ENCODE results near the gene ERC2. TPM values are rescaled to one million over a fixed set of nuclear protein-coding genes. Genes with fewer than 3 reads are reported as not detected.

The ERC2 gene
- polyA plus RNA-seq, 3 donors = not detected

GRCh38 chr3:56023546-56023945, 444.7 kb downstream of the ERC2 start:
- no peak overlapping the region for H3K9ac ChIP-seq (ENCODE audit: insufficient read depth, low read length, poor library complexity, severe bottlenecking)
- no peaks in the 10 kb centered on the region for H3K27me3 ChIP-seq (ENCODE audit: control insufficient read depth in 2 of 2, insufficient read depth in 2 of 2, low read length in 2 of 2)
- WGBS (ENCODE audit: insufficient coverage) = no CpG with 5 or more reads among the region's 2 CpGs
- H3K4me3 ChIP-seq (replicated peaks in 1 of 3; ENCODE audit: low read depth in 2 of 3, low read length in 3 of 3) = no peak overlapping the region
- no peaks in the 10 kb centered on the region for H3K36me3 ChIP-seq (replicated peaks in 1 of 2; ENCODE audit: control insufficient read depth in 1 of 2, insufficient read depth in 2 of 2, low read length in 2 of 2)
- no peaks in the 10 kb centered on the region for H3K79me2 ChIP-seq (ENCODE audit: insufficient read depth, low read length)
- Mint-ChIP-seq H3K4me1 (no peaks in the 10 kb centered on the region), H3K4me3 (no peak overlapping the region), H3K27ac (no peak overlapping the region), H3K36me3 (no peaks in the 10 kb centered on the region), H3K9me3 (peaks cover 0 to 7% (median 0%) of the 10 kb centered on the region in 7 donors), H3K27me3 (ENCODE audit: low read depth in 3 of 3) (peaks cover 0 to 2% (median 0%) of the 10 kb centered on the region in 3 donors)
- H2AFZ ChIP-seq (ENCODE audit: insufficient read depth, low read depth, low read length, poor library complexity, severe bottlenecking) = no peak overlapping the region
- H4K20me1 ChIP-seq (ENCODE audit: insufficient read depth, low read length) = no peaks in the 10 kb centered on the region
- no peak overlapping the region for H3K4me2 ChIP-seq (replicated peaks; ENCODE audit: extremely low read depth, low read length, poor library complexity, severe bottlenecking)
- no peak overlapping the region for H3K27ac ChIP-seq (ENCODE audit: low read depth in 1 of 2, low read length in 2 of 2)
- no peaks in the 10 kb centered on the region for H3K4me1 ChIP-seq (ENCODE audit: control insufficient read depth in 1 of 2, insufficient read depth in 2 of 2, low read length in 2 of 2)
- intact Hi-C loops (cut with micrococcal nuclease) = no loop called here
- peaks cover 0 to 3% of the 10 kb centered on the region in 2 donors for H3K9me3 ChIP-seq (replicated peaks in 1 of 2; ENCODE audit: control insufficient read depth in 1 of 2, insufficient read depth in 1 of 2, low read length in 2 of 2)
- no peak for TF ChIP-seq CTCF (IDR thresholded peaks at IDR 0.05)
- DNase-seq = no peak

GRCh38 chr3:56022619-56023018, 445.6 kb downstream of the ERC2 start:
- no peak overlapping the region for H3K27ac Mint-ChIP-seq
- no peaks in the 10 kb centered on the region for H3K79me2 ChIP-seq (ENCODE audit: insufficient read depth, low read length)
- no peak for TF ChIP-seq CTCF (IDR thresholded peaks at IDR 0.05)

More at GRCh38 chr3:56022619-56023018, 445.6 kb downstream of the ERC2 start:
- H3K27me3 Mint-ChIP-seq (ENCODE audit: low read depth in 3 of 3) = peaks cover 0 to 2% (median 0%) of the 10 kb centered on the region in 3 donors
- H3K4me1 Mint-ChIP-seq = no peaks in the 10 kb centered on the region
- Histone ChIP-seq H3K27me3 (ENCODE audit: control insufficient read depth in 2 of 2, insufficient read depth in 2 of 2, low read length in 2 of 2) (no peaks in the 10 kb centered on the region), H3K27ac (ENCODE audit: low read depth in 1 of 2, low read length in 2 of 2) (no peak overlapping the region), H3K9ac (ENCODE audit: insufficient read depth, low read length, poor library complexity, severe bottlenecking) (no peak overlapping the region), H2AFZ (ENCODE audit: insufficient read depth, low read depth, low read length, poor library complexity, severe bottlenecking) (no peak overlapping the region), H3K36me3 (replicated peaks in 1 of 2; ENCODE audit: control insufficient read depth in 1 of 2, insufficient read depth in 2 of 2, low read length in 2 of 2) (no peaks in the 10 kb centered on the region), H3K4me1 (ENCODE audit: control insufficient read depth in 1 of 2, insufficient read depth in 2 of 2, low read length in 2 of 2) (no peaks in the 10 kb centered on the region), H3K4me2 (replicated peaks; ENCODE audit: extremely low read depth, low read length, poor library complexity, severe bottlenecking) (no peak overlapping the region), H3K4me3 (replicated peaks in 1 of 3; ENCODE audit: low read depth in 2 of 3, low read length in 3 of 3) (no peak overlapping the region), H3K9me3 (replicated peaks in 1 of 2; ENCODE audit: control insufficient read depth in 1 of 2, insufficient read depth in 1 of 2, low read length in 2 of 2) (peaks cover 0 to 3% of the 10 kb centered on the region in 2 donors), H4K20me1 (ENCODE audit: insufficient read depth, low read length) (no peaks in the 10 kb centered on the region)
- intact Hi-C loops (cut with micrococcal nuclease) = no loop called here
- H3K4me3 Mint-ChIP-seq = no peak overlapping the region
- H3K9me3 Mint-ChIP-seq = peaks cover 0 to 7% (median 0%) of the 10 kb centered on the region in 7 donors
- DNase-seq = no peak
- no peaks in the 10 kb centered on the region for H3K36me3 Mint-ChIP-seq

All from CD14-positive monocyte (primary cell).